GM12878 (cell line): ENCODE measurements around the gene TAX1BP1. TPM values are rescaled to one million over a fixed set of nuclear protein-coding genes. Genes with fewer than 3 reads are reported as not detected.

ENCODE experiments used
- ATAC-seq: fragments of 200-7000 bp; cut with Tn5 transposase; 3 replicates; pipeline ENCODE4 v1.9.1; 2020; ENCODE audit warnings: mild to moderate bottlenecking, moderate library complexity
- BruUV-seq: library from RNA; stranded (reverse); fragments of 400-500 nt; replicated peaks from 2 replicates; lab custom pipeline; 2021; lab: Mats Ljungman, UMichigan
- CTCF ChIA-PET: fragments of 300-600 bp; sonication (Branson Sonifier 250); formaldehyde crosslinking; extraction: SDS; loops from one replicate; lab custom pipeline; 2021; ENCODE audit warnings: inconsistent platforms; lab: Yijun Ruan, JAX
- POLR2A ChIA-PET: fragments of 350-600 bp; formaldehyde crosslinking; extraction: SDS; loops from one replicate; lab custom pipeline; 2021; ENCODE audit warnings: inconsistent platforms; lab: Charles Lee
- RAD21 ChIA-PET: fragments of 300-600 bp; sonication (Branson Sonifier 250); formaldehyde crosslinking; loops from one replicate; lab custom pipeline; 2023; ENCODE audit warnings: antibody characterized with exemption; ENCODE audit not compliant: unreplicated experiment; lab: Charles Lee
- SMC1A ChIA-PET: fragments of 300-600 bp; sonication (Branson Sonifier 250); formaldehyde crosslinking; loops from one replicate; lab custom pipeline; 2023; ENCODE audit not compliant: unreplicated experiment, uncharacterized antibody; lab: Charles Lee
- DNase-seq: peaks from one replicate; pipeline ENCODE4 v3.0.0-alpha.2; 2011; ENCODE audit warnings: low read depth, low spot score
- FAIRE-seq: peaks from 3 replicates; lab custom pipeline; 2011; peaks lifted over from hg19 to GRCh38; lab: Jason Lieb, UNC
- H2AFZ ChIP-seq: 2 replicates; pipeline ENCODE4 v1.6.0; 2011; ENCODE audit warnings: low read depth, low read length, control low read depth; ENCODE audit not compliant: control insufficient read depth
- H3K27ac ChIP-seq: 2 replicates; pipeline ENCODE4 v1.5.1; 2011; ENCODE audit warnings: control low read depth; ENCODE audit not compliant: control insufficient read depth, insufficient read depth
- H3K27me3 ChIP-seq, 2 experiments: replicated peaks in 1 of 2; 2 replicates each; pipeline versions ENCODE4 v1.6.0 to v1.6.1; 2011; ENCODE audit warnings: low read length in 1 of 2; ENCODE audit not compliant: control insufficient read depth in 2 of 2, insufficient read depth in 2 of 2
- H3K36me3 ChIP-seq, 2 experiments: 2 replicates each; pipeline ENCODE4 v1.5.1; 2011; ENCODE audit warnings: low read length in 1 of 2; ENCODE audit not compliant: control insufficient read depth in 2 of 2, insufficient read depth in 2 of 2
- H3K4me1 ChIP-seq: 2 replicates; pipeline ENCODE4 v1.6.1; 2011; ENCODE audit warnings: mild to moderate bottlenecking, low read length, moderate library complexity, mixed read lengths; ENCODE audit not compliant: control insufficient read depth, insufficient read depth
- H3K4me2 ChIP-seq: 2 replicates; pipeline ENCODE4 v1.6.0; 2011; ENCODE audit warnings: control low read depth; ENCODE audit not compliant: control insufficient read depth, insufficient read depth
- H3K4me3 ChIP-seq: fragments of 200-600 bp; sonication (generic); 2 replicates; pipeline ENCODE4 v1.5.1; 2016
- H3K79me2 ChIP-seq: 2 replicates; pipeline ENCODE4 v1.6.0; 2011; ENCODE audit warnings: low read length; ENCODE audit not compliant: control insufficient read depth, insufficient read depth
- H3K9ac ChIP-seq: 2 replicates; pipeline ENCODE4 v1.8.0; 2011; ENCODE audit warnings: low read length, control low read depth, mixed read lengths; ENCODE audit not compliant: control insufficient read depth, insufficient read depth
- H3K9me3 ChIP-seq: replicated peaks from 3 replicates; pipeline ENCODE4 v1.5.1; 2011; ENCODE audit warnings: mild to moderate bottlenecking, low read length; ENCODE audit not compliant: control insufficient read depth, insufficient read depth
- H4K20me1 ChIP-seq: 2 replicates; pipeline ENCODE4 v1.6.0; 2011; ENCODE audit not compliant: control insufficient read depth, insufficient read depth
- CBX3 ChIP-seq: fragments of 200-600 bp; sonication (generic); IDR thresholded peaks from 2 replicates; pipeline ENCODE4 v1.6.1; 2016; ENCODE audit warnings: low read depth, borderline replicate concordance
- CBX5 ChIP-seq: sonication (generic); IDR thresholded peaks from 2 replicates; pipeline ENCODE4 v1.6.1; 2016; ENCODE audit warnings: low read depth, moderate library complexity, mild to moderate bottlenecking, inconsistent platforms
- EGR1 ChIP-seq, 2 experiments: IDR thresholded peaks; 1 replicate in 1 of 2; 2 replicates in 1 of 2; pipeline ENCODE4 v1.6.1; 2011 to 2012; ENCODE audit warnings: low read depth in 2 of 2, low read length in 2 of 2, borderline replicate concordance in 1 of 2, mild to moderate bottlenecking in 1 of 2, moderate library complexity in 1 of 2
- HDAC6 ChIP-seq: fragments of 200-600 bp; sonication (generic); IDR thresholded peaks from one replicate; pipeline ENCODE4 v1.8.0; 2017; ENCODE audit warnings: antibody characterized with exemption; ENCODE audit not compliant: unreplicated experiment
- KDM1A ChIP-seq: fragments of 200-600 bp; sonication (generic); IDR thresholded peaks from 2 replicates; pipeline ENCODE4 v1.6.1; 2016; ENCODE audit warnings: borderline replicate concordance
- NRF1 ChIP-seq: conservative IDR thresholded peaks from 2 replicates; pipeline ENCODE4 v1.6.1; 2011; ENCODE audit warnings: mild to moderate bottlenecking, low read depth, low read length, improper control_type of control experiment
- POLR2A ChIP-seq: IDR thresholded peaks from 2 replicates; pipeline ENCODE4 v1.6.1; 2011; ENCODE audit warnings: low read depth, mild to moderate bottlenecking, low read length
- SMAD1 ChIP-seq: fragments of 450-650 bp; IDR thresholded peaks from 2 replicates; pipeline ENCODE4 v1.6.1; 2018; ENCODE audit warnings: mild to moderate bottlenecking, low read depth; ENCODE audit not compliant: partially characterized antibody
- SRF ChIP-seq, 2 experiments: IDR thresholded peaks; 2 replicates each; pipeline ENCODE4 v1.6.1; 2011; ENCODE audit warnings: low read depth in 2 of 2, low read length in 2 of 2, mild to moderate bottlenecking in 1 of 2, moderate library complexity in 1 of 2
- TARDBP ChIP-seq: IDR thresholded peaks from 2 replicates; pipeline ENCODE4 v1.6.1; 2016; ENCODE audit warnings: borderline replicate concordance
- TCF7 ChIP-seq: IDR thresholded peaks from 2 replicates; pipeline ENCODE4 v1.6.1; 2014; ENCODE audit warnings: antibody characterized with exemption, borderline replicate concordance
- ZNF217 ChIP-seq: fragments of 450-650 bp; IDR thresholded peaks from 2 replicates; pipeline ENCODE4 v1.6.1; 2017; ENCODE audit warnings: antibody characterized with exemption, mild to moderate bottlenecking
- WGBS: methylation state at CpG from one replicate; pipeline ENCODE4 v1.1.6; 2016; ENCODE audit warnings: low lambda C conversion rate; ENCODE audit not compliant: insufficient replicate concordance, insufficient coverage; ENCODE audit errors: missing lambda C conversion rate; 5-methylcytosine and 5-hydroxymethylcytosine counted together
- in situ Hi-C: fragments of 300-500 bp; cut with MboI; formaldehyde crosslinking; loops from 9 replicates; pipeline ENCODE4 v1.14.3; 2018; ENCODE audit warnings: mixed read lengths
- intact Hi-C: fragments of 100-400 bp; cut with micrococcal nuclease; formaldehyde crosslinking; loops from one replicate; pipeline ENCODE4 v1.14.2; 2022; ENCODE audit not compliant: unreplicated experiment
- polyA plus RNA-seq, 11 experiments: library from polyadenylated mRNA; depleted of rRNA in 4 of 11; unstranded in 6 of 11; stranded (reverse) in 5 of 11; fragments of >200 nt; fragmentation: Nextera tagmentation in 4 of 11; fragmentation: Illumina TruSeq in 1 of 11; extraction: Ambion mirVana in 4 of 11; extraction: Trizol in 1 of 11; gene quantifications; 1 replicate in 1 of 11; 2 replicates in 10 of 11; pipeline versions ENCODE4 v1.2.1 to v1.2.3, GENCODE V29; 2011 to 2016; ENCODE audit warnings: inconsistent platforms in 2 of 11, missing spikeins in 2 of 11, low read depth in 1 of 11
- total RNA-seq, 4 experiments: library from RNA; depleted of rRNA in 3 of 4; stranded (reverse); fragments of >200 nt in 3 of 4; fragmentation: Illumina TruSeq in 1 of 4; extraction: Trizol in 1 of 4; gene quantifications; 2 replicates each; pipeline versions ENCODE4 v1.2.1 to v1.2.3, GENCODE V29; 2013 to 2021
- TF ChIP-seq, protein P1 (sequence below): fragments of 450-650 bp; IDR thresholded peaks from 2 replicates; pipeline ENCODE4 v1.6.1; 2017; ENCODE audit warnings: low read depth, mild to moderate bottlenecking, moderate library complexity
- TF ChIP-seq, protein P2 (sequence below): fragments of 450-650 bp; formaldehyde crosslinking; IDR thresholded peaks from 2 replicates; pipeline ENCODE4 v1.5.0; 2022; ENCODE audit warnings: mild to moderate bottlenecking, missing genetic modification characterization
- TF ChIP-seq, protein P3 (sequence below): fragments of 450-650 bp; IDR thresholded peaks from 2 replicates; pipeline ENCODE4 v1.6.1; 2017; ENCODE audit warnings: borderline replicate concordance
- TF ChIP-seq, protein P4 (sequence below): fragments of 450-650 bp; IDR thresholded peaks from 2 replicates; pipeline ENCODE4 v1.6.1; 2014; ENCODE audit warnings: mild to moderate bottlenecking

TAX1BP1 gene
- total and polyA plus RNA-seq, 10 of the 15 experiments (the other 5 are each of a cell fraction or from before 2014, with no cell fraction given), result 30.8 to 105 (median 52.0) TPM

DNA sequence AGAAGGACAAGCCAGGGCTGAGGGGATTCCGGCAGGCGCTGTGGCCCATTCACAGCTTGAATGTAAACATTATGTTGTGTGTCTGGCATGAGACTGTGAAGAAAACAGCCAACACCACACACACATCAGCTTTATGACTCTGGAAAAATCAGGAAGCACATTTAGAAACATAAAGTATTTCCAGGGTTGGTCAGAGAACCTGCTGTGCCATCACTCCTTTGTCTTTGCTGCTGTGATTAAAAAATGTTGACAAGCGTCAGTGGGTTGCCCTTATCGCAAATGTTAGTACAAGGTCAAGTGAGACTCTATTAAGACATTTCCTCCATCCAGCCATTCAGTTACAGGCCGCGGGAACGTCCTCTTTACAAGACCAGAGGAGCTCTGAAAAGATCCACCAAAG lies 95.4 kb downstream of the TAX1BP1 start:
- no peak overlapping the region for H3K9ac ChIP-seq
- ChIA-PET RAD21 (no interaction called here), POLR2A (no interaction called here), SMC1A (interaction anchor here (0.7 to 1.6 kb wide), 2 partner anchors 11 to 17 kb away, joined by 3 to 4 read pairs; no protein-coding TSS in a partner anchor), CTCF (interaction anchor here (1.0 kb wide), 1 partner anchor 61 kb away, joined by 3 read pairs; no protein-coding TSS in a partner anchor)
- FAIRE-seq (no peak), ATAC-seq (no peak), DNase-seq (no peak)
- H4K20me1 ChIP-seq, result no peaks in the 10 kb centered on the region
- BruUV-seq, result no TSS peak
- H3K27ac ChIP-seq, result no peak overlapping the region
- no peaks in the 10 kb centered on the region; a peak in 1 of 4 replicates for H3K36me3 ChIP-seq
- 93% methylated on average over 7 of the region's 7 CpGs for WGBS
- H3K9me3 ChIP-seq, result no peaks in the 10 kb centered on the region
- in situ Hi-C loops (no loop called here), intact Hi-C loops (no loop called here)
- no peaks in the 10 kb centered on the region for H3K27me3 ChIP-seq
- H3K79me2 ChIP-seq, result no peaks in the 10 kb centered on the region
- H3K4me1 ChIP-seq, result no peaks in the 10 kb centered on the region
- no peak overlapping the region for H3K4me2 ChIP-seq
- H3K4me3 ChIP-seq, result no peak overlapping the region
- H2AFZ ChIP-seq, result no peak overlapping the region
- TF ChIP-seq SMAD1 (no peak), HDAC6 (no peak), ZNF217 (no peak), CBX3 (no peak), KDM1A (no peak), SRF (IDR thresholded peaks at IDR 0.05; ENCODE audit: low read depth in 2 of 2, low read length in 2 of 2) (no peak), EGR1 (IDR thresholded peaks at IDR 0.05; ENCODE audit: borderline replicate concordance in 1 of 2, low read depth in 2 of 2, low read length in 2 of 2) (no peak), POLR2A (no peak), NRF1 (no peak), TARDBP (no peak), CBX5 (no peak), TCF7 (no peak)
- TF ChIP-seq, protein P1, sequence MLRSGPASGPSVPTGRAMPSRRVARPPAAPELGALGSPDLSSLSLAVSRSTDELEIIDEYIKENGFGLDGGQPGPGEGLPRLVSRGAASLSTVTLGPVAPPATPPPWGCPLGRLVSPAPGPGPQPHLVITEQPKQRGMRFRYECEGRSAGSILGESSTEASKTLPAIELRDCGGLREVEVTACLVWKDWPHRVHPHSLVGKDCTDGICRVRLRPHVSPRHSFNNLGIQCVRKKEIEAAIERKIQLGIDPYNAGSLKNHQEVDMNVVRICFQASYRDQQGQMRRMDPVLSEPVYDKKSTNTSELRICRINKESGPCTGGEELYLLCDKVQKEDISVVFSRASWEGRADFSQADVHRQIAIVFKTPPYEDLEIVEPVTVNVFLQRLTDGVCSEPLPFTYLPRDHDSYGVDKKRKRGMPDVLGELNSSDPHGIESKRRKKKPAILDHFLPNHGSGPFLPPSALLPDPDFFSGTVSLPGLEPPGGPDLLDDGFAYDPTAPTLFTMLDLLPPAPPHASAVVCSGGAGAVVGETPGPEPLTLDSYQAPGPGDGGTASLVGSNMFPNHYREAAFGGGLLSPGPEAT, result no peak
- TF ChIP-seq, protein P2, sequence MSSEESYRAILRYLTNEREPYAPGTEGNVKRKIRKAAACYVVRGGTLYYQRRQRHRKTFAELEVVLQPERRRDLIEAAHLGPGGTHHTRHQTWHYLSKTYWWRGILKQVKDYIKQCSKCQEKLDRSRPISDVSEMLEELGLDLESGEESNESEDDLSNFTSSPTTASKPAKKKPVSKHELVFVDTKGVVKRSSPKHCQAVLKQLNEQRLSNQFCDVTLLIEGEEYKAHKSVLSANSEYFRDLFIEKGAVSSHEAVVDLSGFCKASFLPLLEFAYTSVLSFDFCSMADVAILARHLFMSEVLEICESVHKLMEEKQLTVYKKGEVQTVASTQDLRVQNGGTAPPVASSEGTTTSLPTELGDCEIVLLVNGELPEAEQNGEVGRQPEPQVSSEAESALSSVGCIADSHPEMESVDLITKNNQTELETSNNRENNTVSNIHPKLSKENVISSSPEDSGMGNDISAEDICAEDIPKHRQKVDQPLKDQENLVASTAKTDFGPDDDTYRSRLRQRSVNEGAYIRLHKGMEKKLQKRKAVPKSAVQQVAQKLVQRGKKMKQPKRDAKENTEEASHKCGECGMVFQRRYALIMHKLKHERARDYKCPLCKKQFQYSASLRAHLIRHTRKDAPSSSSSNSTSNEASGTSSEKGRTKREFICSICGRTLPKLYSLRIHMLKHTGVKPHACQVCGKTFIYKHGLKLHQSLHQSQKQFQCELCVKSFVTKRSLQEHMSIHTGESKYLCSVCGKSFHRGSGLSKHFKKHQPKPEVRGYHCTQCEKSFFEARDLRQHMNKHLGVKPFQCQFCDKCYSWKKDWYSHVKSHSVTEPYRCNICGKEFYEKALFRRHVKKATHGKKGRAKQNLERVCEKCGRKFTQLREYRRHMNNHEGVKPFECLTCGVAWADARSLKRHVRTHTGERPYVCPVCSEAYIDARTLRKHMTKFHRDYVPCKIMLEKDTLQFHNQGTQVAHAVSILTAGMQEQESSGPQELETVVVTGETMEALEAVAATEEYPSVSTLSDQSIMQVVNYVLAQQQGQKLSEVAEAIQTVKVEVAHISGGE, result no peak
- TF ChIP-seq, protein P3, sequence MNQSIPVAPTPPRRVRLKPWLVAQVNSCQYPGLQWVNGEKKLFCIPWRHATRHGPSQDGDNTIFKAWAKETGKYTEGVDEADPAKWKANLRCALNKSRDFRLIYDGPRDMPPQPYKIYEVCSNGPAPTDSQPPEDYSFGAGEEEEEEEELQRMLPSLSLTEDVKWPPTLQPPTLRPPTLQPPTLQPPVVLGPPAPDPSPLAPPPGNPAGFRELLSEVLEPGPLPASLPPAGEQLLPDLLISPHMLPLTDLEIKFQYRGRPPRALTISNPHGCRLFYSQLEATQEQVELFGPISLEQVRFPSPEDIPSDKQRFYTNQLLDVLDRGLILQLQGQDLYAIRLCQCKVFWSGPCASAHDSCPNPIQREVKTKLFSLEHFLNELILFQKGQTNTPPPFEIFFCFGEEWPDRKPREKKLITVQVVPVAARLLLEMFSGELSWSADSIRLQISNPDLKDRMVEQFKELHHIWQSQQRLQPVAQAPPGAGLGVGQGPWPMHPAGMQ, result no peak
- TF ChIP-seq, protein P4, sequence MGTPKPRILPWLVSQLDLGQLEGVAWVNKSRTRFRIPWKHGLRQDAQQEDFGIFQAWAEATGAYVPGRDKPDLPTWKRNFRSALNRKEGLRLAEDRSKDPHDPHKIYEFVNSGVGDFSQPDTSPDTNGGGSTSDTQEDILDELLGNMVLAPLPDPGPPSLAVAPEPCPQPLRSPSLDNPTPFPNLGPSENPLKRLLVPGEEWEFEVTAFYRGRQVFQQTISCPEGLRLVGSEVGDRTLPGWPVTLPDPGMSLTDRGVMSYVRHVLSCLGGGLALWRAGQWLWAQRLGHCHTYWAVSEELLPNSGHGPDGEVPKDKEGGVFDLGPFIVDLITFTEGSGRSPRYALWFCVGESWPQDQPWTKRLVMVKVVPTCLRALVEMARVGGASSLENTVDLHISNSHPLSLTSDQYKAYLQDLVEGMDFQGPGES, result no peak
